ENCODE data around the gene ATP1B2.

Gene ATP1B2

GRCh38 chr17:7656958-7657609 is 6.4 kb downstream of the ATP1B2 start:
- Histone ChIP-seq H3K4me1 (ENCODE audit: control insufficient read depth in 1 of 2, insufficient read depth in 2 of 2, low read length in 2 of 2) (peaks cover 0 to 10% of the 10 kb centered on the region in 2 donors), H3K4me3 (ENCODE audit: low read depth in 1 of 2, low read length in 2 of 2) (no peak overlapping the region), H3K27me3 (ENCODE audit: low read depth, low read length) (peaks cover 14% of the 10 kb centered on the region), H3K27ac (ENCODE audit: low read length) (no peak overlapping the region), H3K9me3 (ENCODE audit: control insufficient read depth in 1 of 2, low read length in 2 of 2) (no peaks in the 10 kb centered on the region), H3K36me3 (ENCODE audit: control insufficient read depth in 1 of 2, insufficient read depth in 2 of 2, low read length in 2 of 2) (no peaks in the 10 kb centered on the region)

- Histone ChIP-seq H3K27me3 (ENCODE audit: low read depth, low read length) (no peaks in the 10 kb centered on the region), H3K4me1 (ENCODE audit: control insufficient read depth in 1 of 2, insufficient read depth in 2 of 2, low read length in 2 of 2) (no peaks in the 10 kb centered on the region), H3K36me3 (ENCODE audit: control insufficient read depth in 1 of 2, insufficient read depth in 2 of 2, low read length in 2 of 2) (peaks cover 17 to 42% of the 10 kb centered on the region in 2 donors)
Observed at GRCh38 chr17:7667656-7668406, 17.1 kb downstream of the ATP1B2 start.

GRCh38 chr17:7668482-7668881 is 17.8 kb downstream of the ATP1B2 start:
- Histone ChIP-seq H3K36me3 (ENCODE audit: control insufficient read depth in 1 of 2, insufficient read depth in 2 of 2, low read length in 2 of 2) (peaks cover 23 to 49% of the 10 kb centered on the region in 2 donors), H3K9me3 (ENCODE audit: control insufficient read depth in 1 of 2, low read length in 2 of 2) (peaks cover 2 to 3% of the 10 kb centered on the region in 2 donors), H3K4me1 (ENCODE audit: control insufficient read depth in 1 of 2, insufficient read depth in 2 of 2, low read length in 2 of 2) (no peaks in the 10 kb centered on the region), H3K4me3 (ENCODE audit: low read depth in 1 of 2, low read length in 2 of 2) (no peak overlapping the region), H3K27ac (ENCODE audit: low read length) (no peak overlapping the region), H3K27me3 (ENCODE audit: low read depth, low read length) (no peaks in the 10 kb centered on the region)

More at GRCh38 chr17:7667656-7668406, 17.1 kb downstream of the ATP1B2 start:
- Histone ChIP-seq H3K27ac (ENCODE audit: low read length) (no peak overlapping the region), H3K4me3 (ENCODE audit: low read depth in 1 of 2, low read length in 2 of 2) (no peak overlapping the region), H3K9me3 (ENCODE audit: control insufficient read depth in 1 of 2, low read length in 2 of 2) (no peaks in the 10 kb centered on the region)

- H3K4me1 ChIP-seq (ENCODE audit: control insufficient read depth in 1 of 2, insufficient read depth in 2 of 2, low read length in 2 of 2), result no peaks in the 10 kb centered on the region
- H3K9me3 ChIP-seq (ENCODE audit: control insufficient read depth in 1 of 2, low read length in 2 of 2), result peaks cover 6 to 7% of the 10 kb centered on the region in 2 donors
- H3K36me3 ChIP-seq (ENCODE audit: control insufficient read depth in 1 of 2, insufficient read depth in 2 of 2, low read length in 2 of 2), result peaks cover 37 to 69% of the 10 kb centered on the region in 2 donors
- H3K4me3 ChIP-seq (ENCODE audit: low read depth in 1 of 2, low read length in 2 of 2), result no peak overlapping the region
- no peak overlapping the region for H3K27ac ChIP-seq (ENCODE audit: low read length)
- no peaks in the 10 kb centered on the region for H3K27me3 ChIP-seq (ENCODE audit: low read depth, low read length)
Observed at GRCh38 chr17:7673239-7673638, 22.5 kb downstream of the ATP1B2 start.

GRCh38 chr17:7674934-7675333 is 24.2 kb downstream of the ATP1B2 start:
- Histone ChIP-seq H3K27ac (ENCODE audit: low read length) (no peak overlapping the region), H3K27me3 (ENCODE audit: low read depth, low read length) (no peaks in the 10 kb centered on the region), H3K36me3 (ENCODE audit: control insufficient read depth in 1 of 2, insufficient read depth in 2 of 2, low read length in 2 of 2) (peaks cover 26 to 52% of the 10 kb centered on the region in 2 donors), H3K4me3 (ENCODE audit: low read depth in 1 of 2, low read length in 2 of 2) (no peak overlapping the region), H3K4me1 (ENCODE audit: control insufficient read depth in 1 of 2, insufficient read depth in 2 of 2, low read length in 2 of 2) (no peaks in the 10 kb centered on the region), H3K9me3 (ENCODE audit: control insufficient read depth in 1 of 2, low read length in 2 of 2) (peaks cover 6 to 7% of the 10 kb centered on the region in 2 donors)

- Histone ChIP-seq H3K27me3 (ENCODE audit: low read depth, low read length) (no peaks in the 10 kb centered on the region), H3K9me3 (ENCODE audit: control insufficient read depth in 1 of 2, low read length in 2 of 2) (peaks cover 6 to 7% of the 10 kb centered on the region in 2 donors), H3K36me3 (ENCODE audit: control insufficient read depth in 1 of 2, insufficient read depth in 2 of 2, low read length in 2 of 2) (peaks cover 20 to 41% of the 10 kb centered on the region in 2 donors), H3K4me1 (ENCODE audit: control insufficient read depth in 1 of 2, insufficient read depth in 2 of 2, low read length in 2 of 2) (no peaks in the 10 kb centered on the region), H3K4me3 (ENCODE audit: low read depth in 1 of 2, low read length in 2 of 2) (no peak overlapping the region), H3K27ac (ENCODE audit: low read length) (no peak overlapping the region)
Observed at GRCh38 chr17:7676533-7676932, 25.8 kb downstream of the ATP1B2 start.

GRCh38 chr17:7677388-7678067 is 26.8 kb downstream of the ATP1B2 start:
- Histone ChIP-seq H3K27ac (ENCODE audit: low read length) (no peak overlapping the region), H3K4me3 (ENCODE audit: low read depth in 1 of 2, low read length in 2 of 2) (no peak overlapping the region), H3K27me3 (ENCODE audit: low read depth, low read length) (no peaks in the 10 kb centered on the region), H3K36me3 (ENCODE audit: control insufficient read depth in 1 of 2, insufficient read depth in 2 of 2, low read length in 2 of 2) (peaks cover 20 to 35% of the 10 kb centered on the region in 2 donors), H3K9me3 (ENCODE audit: control insufficient read depth in 1 of 2, low read length in 2 of 2) (peaks cover 6 to 7% of the 10 kb centered on the region in 2 donors), H3K4me1 (ENCODE audit: control insufficient read depth in 1 of 2, insufficient read depth in 2 of 2, low read length in 2 of 2) (no peaks in the 10 kb centered on the region)

- H3K36me3 ChIP-seq (ENCODE audit: control insufficient read depth in 1 of 2, insufficient read depth in 2 of 2, low read length in 2 of 2), result peaks cover 0 to 4% of the 10 kb centered on the region in 2 donors
- peak overlapping the region; percentile 94 to 99 for H3K4me3 ChIP-seq (ENCODE audit: low read depth in 1 of 2, low read length in 2 of 2)
- H3K4me1 ChIP-seq (ENCODE audit: control insufficient read depth in 1 of 2, insufficient read depth in 2 of 2, low read length in 2 of 2), result peaks cover 21 to 23% of the 10 kb centered on the region in 2 donors
- peak overlapping the region; percentile 99 for H3K27ac ChIP-seq (ENCODE audit: low read length)
- no peaks in the 10 kb centered on the region for H3K9me3 ChIP-seq (ENCODE audit: control insufficient read depth in 1 of 2, low read length in 2 of 2)
- H3K27me3 ChIP-seq (ENCODE audit: low read depth, low read length), result no peaks in the 10 kb centered on the region
Observed at GRCh38 chr17:7684851-7685532, 34.3 kb downstream of the ATP1B2 start.

- Histone ChIP-seq H3K27me3 (ENCODE audit: low read depth, low read length) (no peaks in the 10 kb centered on the region), H3K9me3 (ENCODE audit: control insufficient read depth in 1 of 2, low read length in 2 of 2) (no peaks in the 10 kb centered on the region), H3K4me3 (ENCODE audit: low read depth in 1 of 2, low read length in 2 of 2) (peak overlapping the region; percentile 94 to 99), H3K36me3 (ENCODE audit: control insufficient read depth in 1 of 2, insufficient read depth in 2 of 2, low read length in 2 of 2) (peaks cover 0 to 4% of the 10 kb centered on the region in 2 donors), H3K4me1 (ENCODE audit: control insufficient read depth in 1 of 2, insufficient read depth in 2 of 2, low read length in 2 of 2) (peaks cover 21 to 23% of the 10 kb centered on the region in 2 donors), H3K27ac (ENCODE audit: low read length) (peak overlapping the region; percentile 99)
Observed at GRCh38 chr17:7685533-7686221, 35.0 kb downstream of the ATP1B2 start.

GRCh38 chr17:7686222-7687071 is 35.7 kb downstream of the ATP1B2 start:
- peaks cover 0 to 4% of the 10 kb centered on the region in 2 donors for H3K36me3 ChIP-seq (ENCODE audit: control insufficient read depth in 1 of 2, insufficient read depth in 2 of 2, low read length in 2 of 2)
- peaks cover 21 to 23% of the 10 kb centered on the region in 2 donors for H3K4me1 ChIP-seq (ENCODE audit: control insufficient read depth in 1 of 2, insufficient read depth in 2 of 2, low read length in 2 of 2)
- H3K27ac ChIP-seq (ENCODE audit: low read length), result peak overlapping the region; percentile 99
- H3K4me3 ChIP-seq (ENCODE audit: low read depth in 1 of 2, low read length in 2 of 2), result peak overlapping the region; percentile 94 to 99
- H3K9me3 ChIP-seq (ENCODE audit: control insufficient read depth in 1 of 2, low read length in 2 of 2), result no peaks in the 10 kb centered on the region
- H3K27me3 ChIP-seq (ENCODE audit: low read depth, low read length), result no peaks in the 10 kb centered on the region
